ENCODE data around the gene SKA1.
"Not testable (repeated sequence)": the region's sequence is repeated elsewhere in the genome, so short reads cannot be mapped to it uniquely, and the experiment has no call there.

SKA1 gene

DNA sequence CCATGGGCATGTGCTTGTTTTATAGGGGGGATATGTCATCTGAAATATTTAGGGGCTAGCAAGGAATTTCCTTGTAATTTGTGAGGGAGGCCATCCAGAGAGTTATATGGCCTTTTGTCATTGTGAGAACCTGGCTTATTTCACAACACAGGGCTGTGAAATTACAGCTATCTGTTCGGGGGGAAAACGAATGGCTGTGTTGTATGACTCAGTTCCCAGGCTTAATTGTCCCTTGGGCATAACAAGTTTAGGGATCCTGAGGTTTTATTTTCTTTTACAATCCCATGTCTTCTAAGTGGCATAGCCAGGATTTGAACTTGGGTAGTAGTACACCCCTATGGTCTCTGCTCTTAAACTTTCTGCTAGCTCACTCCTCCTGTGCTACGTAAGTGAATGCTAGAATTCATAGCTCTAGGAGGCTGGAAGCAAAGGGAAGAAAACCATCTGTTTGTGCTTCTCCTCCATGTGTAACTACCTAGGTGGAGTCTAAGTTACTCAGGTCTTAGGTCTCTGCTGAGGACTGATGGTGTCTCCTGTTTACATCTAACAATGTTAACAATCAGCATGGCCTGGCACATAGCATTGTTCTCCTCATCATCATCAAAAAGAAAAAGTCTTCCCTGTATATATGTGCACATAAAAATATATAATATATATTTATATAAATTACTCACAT is 53.8 kb downstream of the SKA1 start:
- H3K79me2 ChIP-seq (ENCODE audit: control insufficient read depth, insufficient read depth, low read length, unreplicated experiment) = no peaks in the 10 kb centered on the region

DNA sequence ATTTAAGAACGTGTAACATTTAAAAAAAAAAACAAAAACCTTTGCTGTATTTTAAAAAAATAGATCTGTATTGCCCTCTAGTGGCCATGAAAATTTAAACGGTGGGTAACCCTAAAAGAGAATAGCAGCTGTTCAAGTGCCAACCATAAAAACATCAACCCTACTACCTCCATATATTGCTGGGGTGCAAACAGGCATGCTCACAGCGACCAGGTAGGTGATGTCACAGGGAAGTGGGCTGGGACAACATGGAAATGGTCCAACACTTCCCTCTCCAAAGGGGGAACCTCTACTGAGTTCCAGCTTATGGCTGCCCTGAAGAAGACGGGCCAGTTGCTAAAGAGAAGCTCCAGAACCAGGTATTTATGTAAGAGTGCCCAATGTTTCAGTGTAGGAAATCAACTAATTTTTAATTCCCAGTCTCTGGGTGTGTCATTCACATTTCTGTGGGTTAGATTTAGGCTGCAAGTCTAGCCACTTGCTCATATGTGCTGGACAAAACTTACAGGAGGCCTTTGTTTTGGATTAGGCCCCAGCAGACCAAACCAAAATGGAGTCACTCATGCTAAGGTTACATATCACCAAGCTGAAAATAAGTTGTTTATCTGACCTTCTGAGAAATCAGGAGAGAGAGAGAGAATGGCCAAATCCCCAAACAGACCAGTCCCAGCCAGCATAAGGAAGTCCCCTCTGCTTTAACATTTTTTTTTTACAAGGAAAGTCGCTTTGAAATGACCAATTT is 54.5 kb downstream of the SKA1 start:
- Histone ChIP-seq H3K4me1 (ENCODE audit: control insufficient read depth, insufficient read depth, low read length, unreplicated experiment) (no peaks in the 10 kb centered on the region), H3K4me3 (ENCODE audit: low read depth, low read length) (no peak overlapping the region), H3K27me3 (ENCODE audit: insufficient read depth, low read length) (peaks cover 19% of the 10 kb centered on the region), H3K27ac (ENCODE audit: low read depth, low read length) (no peak overlapping the region), H3K79me2 (ENCODE audit: control insufficient read depth, insufficient read depth, low read length, unreplicated experiment) (no peaks in the 10 kb centered on the region), H3K36me3 (ENCODE audit: insufficient read depth, low read length) (no peaks in the 10 kb centered on the region), H2AFZ (ENCODE audit: low read length, unreplicated experiment) (no peak overlapping the region)

More for the DNA sequence above, 53.8 kb downstream of the SKA1 start:
- Histone ChIP-seq H3K36me3 (ENCODE audit: insufficient read depth, low read length) (no peaks in the 10 kb centered on the region), H2AFZ (ENCODE audit: low read length, unreplicated experiment) (no peak overlapping the region), H3K27ac (ENCODE audit: low read depth, low read length) (no peak overlapping the region), H3K4me3 (ENCODE audit: low read depth, low read length) (no peak overlapping the region), H3K4me1 (ENCODE audit: control insufficient read depth, insufficient read depth, low read length, unreplicated experiment) (no peaks in the 10 kb centered on the region), H3K27me3 (ENCODE audit: insufficient read depth, low read length) (peaks cover 15% of the 10 kb centered on the region)

- Histone ChIP-seq H3K36me3 (ENCODE audit: insufficient read depth, low read length) (no peaks in the 10 kb centered on the region), H3K79me2 (ENCODE audit: control insufficient read depth, insufficient read depth, low read length, unreplicated experiment) (no peaks in the 10 kb centered on the region), H3K4me3 (ENCODE audit: low read depth, low read length) (no peak overlapping the region), H3K27ac (ENCODE audit: low read depth, low read length) (no peak overlapping the region), H3K4me1 (ENCODE audit: control insufficient read depth, insufficient read depth, low read length, unreplicated experiment) (no peaks in the 10 kb centered on the region), H2AFZ (ENCODE audit: low read length, unreplicated experiment) (no peak overlapping the region), H3K27me3 (ENCODE audit: insufficient read depth, low read length) (peaks cover 20% of the 10 kb centered on the region; the same call in 1 of the 2 replicates)
Observed at GRCh38 chr18:50432915-50433314, 58.1 kb downstream of the SKA1 start.

- not testable (repeated sequence) for H2AFZ ChIP-seq (ENCODE audit: low read length, unreplicated experiment); H3K4me3 ChIP-seq (ENCODE audit: low read depth, low read length); H3K4me1 ChIP-seq (ENCODE audit: control insufficient read depth, insufficient read depth, low read length, unreplicated experiment); H3K36me3 ChIP-seq (ENCODE audit: insufficient read depth, low read length); H3K27ac ChIP-seq (ENCODE audit: low read depth, low read length); H3K79me2 ChIP-seq (ENCODE audit: control insufficient read depth, insufficient read depth, low read length, unreplicated experiment)
- H3K27me3 ChIP-seq (ENCODE audit: insufficient read depth, low read length) = peaks cover 13% of the 10 kb centered on the region; the same call in 1 of the 2 replicates
Observed at GRCh38 chr18:50436742-50437141, 61.9 kb downstream of the SKA1 start.

DNA sequence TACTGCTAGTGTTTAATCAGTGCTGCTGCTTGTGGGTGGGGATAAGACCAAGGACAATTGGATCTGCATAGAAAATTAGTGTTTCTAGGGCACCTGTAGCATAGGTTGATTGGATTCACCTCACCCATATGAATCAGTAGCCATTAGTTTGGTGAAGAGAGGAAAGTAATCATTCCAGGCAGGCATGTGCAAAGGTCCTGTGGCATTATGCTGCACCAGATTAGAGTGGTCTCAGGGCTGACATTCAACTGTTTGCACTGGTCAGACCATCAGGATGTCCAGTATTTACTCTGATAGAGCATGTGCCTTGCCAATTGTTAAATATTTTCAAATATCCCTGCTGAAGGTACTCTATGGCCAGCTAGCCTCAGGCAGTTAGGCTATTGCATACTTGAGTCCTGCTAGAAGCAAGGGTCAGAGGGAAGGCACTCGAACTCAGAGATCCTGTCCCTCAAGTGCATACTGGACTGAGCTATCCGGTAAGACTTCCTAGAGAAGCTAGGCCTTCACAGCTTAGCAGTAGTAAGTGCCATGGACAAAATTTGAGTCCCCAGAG is 64.7 kb downstream of the SKA1 start:
- H2AFZ ChIP-seq (ENCODE audit: low read length, unreplicated experiment) = no peak overlapping the region
- H3K27me3 ChIP-seq (ENCODE audit: insufficient read depth, low read length) = peaks cover 13% of the 10 kb centered on the region; the same call in 1 of the 2 replicates
- H3K27ac ChIP-seq (ENCODE audit: low read depth, low read length) = no peak overlapping the region
- H3K36me3 ChIP-seq (ENCODE audit: insufficient read depth, low read length) = no peaks in the 10 kb centered on the region
- H3K79me2 ChIP-seq (ENCODE audit: control insufficient read depth, insufficient read depth, low read length, unreplicated experiment) = no peaks in the 10 kb centered on the region
- H3K4me3 ChIP-seq (ENCODE audit: low read depth, low read length) = no peak overlapping the region
- H3K4me1 ChIP-seq (ENCODE audit: control insufficient read depth, insufficient read depth, low read length, unreplicated experiment) = no peaks in the 10 kb centered on the region

DNA sequence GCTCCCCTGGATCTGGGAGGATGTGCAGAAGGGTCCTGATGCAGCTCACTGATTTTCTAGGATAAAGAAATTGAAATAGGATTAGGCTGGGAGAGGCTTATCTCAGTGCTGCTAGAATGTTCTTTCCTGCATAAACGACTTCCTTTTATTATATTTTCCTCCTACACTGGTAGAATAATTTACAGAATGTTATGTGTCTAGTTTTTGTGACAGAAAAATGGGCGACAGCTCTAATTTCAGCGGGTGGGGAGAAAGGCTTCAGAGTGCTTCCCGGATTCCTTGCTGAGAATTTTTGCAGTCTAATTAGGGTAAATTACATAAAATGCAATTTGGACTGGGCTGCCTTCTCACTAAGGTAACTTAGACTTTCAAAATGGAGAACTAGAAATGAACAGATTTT is 66.2 kb downstream of the SKA1 start:
- H3K4me1 ChIP-seq (ENCODE audit: control insufficient read depth, insufficient read depth, low read length, unreplicated experiment) = no peaks in the 10 kb centered on the region
- no peaks in the 10 kb centered on the region for H3K36me3 ChIP-seq (ENCODE audit: insufficient read depth, low read length)
- no peak overlapping the region for H3K27ac ChIP-seq (ENCODE audit: low read depth, low read length)
- H3K4me3 ChIP-seq (ENCODE audit: low read depth, low read length) = no peak overlapping the region
- H3K27me3 ChIP-seq (ENCODE audit: insufficient read depth, low read length) = peaks cover 6% of the 10 kb centered on the region; the same call in 1 of the 2 replicates
- H3K79me2 ChIP-seq (ENCODE audit: control insufficient read depth, insufficient read depth, low read length, unreplicated experiment) = no peaks in the 10 kb centered on the region
- no peak overlapping the region for H2AFZ ChIP-seq (ENCODE audit: low read length, unreplicated experiment)

GRCh38 chr18:50441501-50441900 is 66.7 kb downstream of the SKA1 start:
- Histone ChIP-seq H3K36me3 (ENCODE audit: insufficient read depth, low read length) (no peaks in the 10 kb centered on the region), H3K4me1 (ENCODE audit: control insufficient read depth, insufficient read depth, low read length, unreplicated experiment) (no peaks in the 10 kb centered on the region), H3K4me3 (ENCODE audit: low read depth, low read length) (no peak overlapping the region), H3K27me3 (ENCODE audit: insufficient read depth, low read length) (peaks cover 6% of the 10 kb centered on the region; the same call in 1 of the 2 replicates), H3K27ac (ENCODE audit: low read depth, low read length) (no peak overlapping the region), H3K79me2 (ENCODE audit: control insufficient read depth, insufficient read depth, low read length, unreplicated experiment) (no peaks in the 10 kb centered on the region), H2AFZ (ENCODE audit: low read length, unreplicated experiment) (no peak overlapping the region)
